ENCODE results near the gene HDAC9.

- TF ChIP-seq CTCF (IDR thresholded peaks at IDR 0.05; ENCODE audit: low read depth, low read length, poor library complexity, severe bottlenecking) (no peak), EZH2phosphoT487 (IDR thresholded peaks at IDR 0.05; ENCODE audit: borderline replicate concordance, low read length) (no peak)
Measured at GRCh38 chr7:18573410-18574234, 78.1 kb downstream of the HDAC9 start.

Measured in DOHH2 (cell line).